A549 (cell line): Measurements from ENCODE around the gene TMEM120B. TPM values are rescaled to one million over a fixed set of nuclear protein-coding genes. Genes with fewer than 3 reads are reported as not detected.

Source experiments
- ATAC-seq, 2 experiments: fragments of 200-7000 bp in 1 of 2; fragments of >200 bp in 1 of 2; cut with Nextera tagmentation in 1 of 2; cut with Tn5 transposase in 1 of 2; 3 replicates each; pipeline versions ENCODE4 v1.8.0 to v1.9.1; 2018 to 2020; ENCODE audit warnings: mild to moderate bottlenecking in 1 of 2, moderate library complexity in 1 of 2
- CTCF ChIA-PET: fragments of 300-600 bp; sonication (Branson Sonifier 250); formaldehyde crosslinking; extraction: SDS; loops from one replicate; lab custom pipeline; 2021; ENCODE audit warnings: antibody characterized with exemption, inconsistent platforms; lab: Yijun Ruan, JAX
- POLR2A ChIA-PET: fragments of 350-600 bp; formaldehyde crosslinking; extraction: SDS; loops from one replicate; lab custom pipeline; 2021; ENCODE audit warnings: antibody characterized with exemption, inconsistent platforms; lab: Yijun Ruan, JAX
- DNase-seq, 2 experiments: peaks; one replicate each; pipeline versions ENCODE4 v3.0.0 to v3.0.0-alpha.2; 2011 to 2016; ENCODE audit warnings: low read depth in 1 of 2, low spot score in 1 of 2
- FAIRE-seq: peaks from 2 replicates; lab custom pipeline; 2011; peaks lifted over from hg19 to GRCh38; lab: Jason Lieb, UNC
- H3K27ac ChIP-seq, 2 experiments: fragments of >200 bp; sonication (Bioruptor Twin); formaldehyde crosslinking; 3 replicates each; pipeline ENCODE4 v1.5.1; 2016 to 2017
- H3K4me1 ChIP-seq: fragments of >200 bp; sonication (Bioruptor Twin); formaldehyde crosslinking; 3 replicates; pipeline ENCODE4 v1.6.1; 2016
- H3K4me2 ChIP-seq: fragments of >200 bp; sonication (Bioruptor Twin); formaldehyde crosslinking; 3 replicates; pipeline ENCODE4 v1.6.1; 2016
- H3K4me3 ChIP-seq: fragments of >200 bp; sonication (Bioruptor Twin); formaldehyde crosslinking; 3 replicates; pipeline ENCODE4 v1.5.1; 2016
- H3K9me3 ChIP-seq: fragments of >200 bp; sonication (Bioruptor Twin); formaldehyde crosslinking; 3 replicates; pipeline ENCODE4 v1.6.1; 2016
- BHLHE40 ChIP-seq: IDR thresholded peaks from 2 replicates; pipeline ENCODE4 v1.6.1; 2012; ENCODE audit warnings: low read depth, low read length, inconsistent platforms
- CBX2 ChIP-seq: fragments of 200-600 bp; sonication (generic); IDR thresholded peaks from 2 replicates; pipeline ENCODE4 v1.6.1; 2016; ENCODE audit warnings: low read depth, mild to moderate bottlenecking, borderline replicate concordance
- CHD2 ChIP-seq: fragments of 150-350 bp; IDR thresholded peaks from 2 replicates; pipeline ENCODE4 v1.6.1; 2014; ENCODE audit warnings: low read length; ENCODE audit not compliant: partially characterized antibody
- CHD4 ChIP-seq: fragments of 200-600 bp; sonication (generic); IDR thresholded peaks from 2 replicates; pipeline ENCODE4 v1.6.1; 2016; ENCODE audit warnings: antibody characterized with exemption, mild to moderate bottlenecking, borderline replicate concordance
- EHF ChIP-seq: fragments of 250-450 bp; sonication (Bioruptor Pico); IDR thresholded peaks from 2 replicates; pipeline ENCODE4 v1.5.0; 2020; ENCODE audit warnings: mild to moderate bottlenecking
- EP300 ChIP-seq, 2 experiments: fragments of >200 bp; sonication (Bioruptor Twin); formaldehyde crosslinking; IDR thresholded peaks; 2 replicates in 1 of 2; 3 replicates in 1 of 2; pipeline ENCODE4 v1.6.1; 2016 to 2017
- FOSB ChIP-seq: fragments of 250-450 bp; sonication (Bioruptor Pico); IDR thresholded peaks from 2 replicates; pipeline ENCODE4 v1.5.0; 2020; ENCODE audit warnings: mild to moderate bottlenecking, moderate library complexity
- FOSL2 ChIP-seq, 2 experiments: fragments of 450-650 bp in 1 of 2; fragments of >200 bp in 1 of 2; sonication (Bioruptor Twin) in 1 of 2; formaldehyde crosslinking; IDR thresholded peaks; 2 replicates each; pipeline versions ENCODE4 v1.5.0 to v1.6.1; 2016 to 2020; ENCODE audit warnings: mild to moderate bottlenecking in 1 of 2, moderate library complexity in 1 of 2
- FOXS1 ChIP-seq: fragments of 250-450 bp; sonication (Bioruptor Pico); IDR thresholded peaks from 2 replicates; pipeline ENCODE4 v1.5.0; 2020; ENCODE audit warnings: mild to moderate bottlenecking, moderate library complexity
- HOXA7 ChIP-seq: fragments of 250-450 bp; sonication (Bioruptor Pico); IDR thresholded peaks from 2 replicates; pipeline ENCODE4 v1.5.0; 2020; ENCODE audit warnings: mild to moderate bottlenecking, moderate library complexity
- HOXB13 ChIP-seq: fragments of 250-450 bp; sonication (Bioruptor Pico); IDR thresholded peaks from 2 replicates; pipeline ENCODE4 v1.5.0; 2020; ENCODE audit warnings: low read depth, mild to moderate bottlenecking, moderate library complexity
- HOXB5 ChIP-seq: fragments of 250-450 bp; sonication (Bioruptor Pico); IDR thresholded peaks from 2 replicates; pipeline ENCODE4 v1.5.0; 2020; ENCODE audit warnings: mild to moderate bottlenecking, moderate library complexity
- JUN ChIP-seq, 2 experiments: fragments of >200 bp; sonication (Bioruptor Twin); formaldehyde crosslinking; IDR thresholded peaks; 2 replicates in 1 of 2; 3 replicates in 1 of 2; pipeline ENCODE4 v1.6.1; 2016 to 2017
- JUNB ChIP-seq: fragments of >200 bp; sonication (Bioruptor Twin); formaldehyde crosslinking; IDR thresholded peaks from 2 replicates; pipeline ENCODE4 v1.6.1; 2016
- KDM1A ChIP-seq: fragments of 200-600 bp; sonication (generic); IDR thresholded peaks from 2 replicates; pipeline ENCODE4 v1.6.1; 2016; ENCODE audit warnings: low read depth, mild to moderate bottlenecking
- MAFK ChIP-seq: fragments of 450-650 bp; IDR thresholded peaks from 2 replicates; pipeline ENCODE4 v1.6.1; 2014; ENCODE audit not compliant: partially characterized antibody
- NPAS2 ChIP-seq: fragments of 250-450 bp; sonication (Bioruptor Pico); IDR thresholded peaks from 2 replicates; pipeline ENCODE4 v1.8.0; 2022; ENCODE audit warnings: mild to moderate bottlenecking, moderate library complexity, borderline replicate concordance
- POLR2A ChIP-seq: IDR thresholded peaks from 2 replicates; pipeline ENCODE4 v1.6.1; 2012; ENCODE audit warnings: mild to moderate bottlenecking, low read length
- RAD21 ChIP-seq, 2 experiments: fragments of >200 bp in 1 of 2; sonication (Bioruptor Twin) in 1 of 2; formaldehyde crosslinking in 1 of 2; IDR thresholded peaks in 1 of 2; conservative IDR thresholded peaks in 1 of 2; 2 replicates in 1 of 2; 3 replicates in 1 of 2; pipeline ENCODE4 v1.6.1; 2012 to 2018; ENCODE audit warnings: inconsistent platforms in 1 of 2
- RARB ChIP-seq: fragments of 250-450 bp; sonication (Bioruptor Pico); IDR thresholded peaks from 2 replicates; pipeline ENCODE4 v1.8.0; 2021; ENCODE audit warnings: mild to moderate bottlenecking, moderate library complexity
- RNF2 ChIP-seq: fragments of 200-600 bp; sonication (generic); IDR thresholded peaks from 2 replicates; pipeline ENCODE4 v1.6.1; 2016; ENCODE audit warnings: low read depth, mild to moderate bottlenecking, antibody characterized with exemption, moderate library complexity, borderline replicate concordance
- ZC3H11A ChIP-seq: fragments of 450-650 bp; IDR thresholded peaks from 2 replicates; pipeline ENCODE4 v1.6.1; 2014; ENCODE audit warnings: antibody characterized with exemption, mild to moderate bottlenecking
- ZFP36 ChIP-seq: fragments of 450-650 bp; IDR thresholded peaks from 2 replicates; pipeline ENCODE4 v1.6.1; 2014; ENCODE audit warnings: borderline replicate concordance; ENCODE audit not compliant: partially characterized antibody
- ZNF302 ChIP-seq: fragments of 250-450 bp; sonication (Bioruptor Pico); IDR thresholded peaks from 2 replicates; pipeline ENCODE4 v1.9.0; 2021; ENCODE audit warnings: inconsistent platforms, mild to moderate bottlenecking, moderate library complexity
- ZSCAN20 ChIP-seq: fragments of 250-450 bp; sonication (Bioruptor Pico); IDR thresholded peaks from 2 replicates; pipeline ENCODE4 v1.8.0; 2022; ENCODE audit warnings: mild to moderate bottlenecking, moderate library complexity
- WGBS: methylation state at CpG from one replicate; pipeline ENCODE4 v1.1.6; 2017; ENCODE audit errors: missing lambda C conversion rate; 5-methylcytosine and 5-hydroxymethylcytosine counted together
- polyA plus RNA-seq, 4 experiments: library from polyadenylated mRNA; depleted of rRNA in 3 of 4; stranded (reverse); fragments of >200 nt; fragmentation: RNase III in 1 of 4; extraction: RNeasy Plus Mini Kit Qiagen cat#74134 plus additional on column Dnase treatment in 1 of 4; gene quantifications; 2 replicates in 3 of 4; 3 replicates in 1 of 4; pipeline ENCODE4 v1.2.3, GENCODE V29; 2011 to 2017
- TF ChIP-seq, protein P1 (sequence below): IDR thresholded peaks from 2 replicates; pipeline ENCODE4 v1.6.1; 2012; ENCODE audit warnings: low read depth, borderline replicate concordance
- TF ChIP-seq, protein P2 (sequence below): fragments of 450-650 bp; IDR thresholded peaks from 2 replicates; pipeline ENCODE4 v1.6.1; 2014; ENCODE audit warnings: antibody characterized with exemption
- TF ChIP-seq, protein P3 (sequence below): fragments of 150-350 bp; IDR thresholded peaks from 2 replicates; pipeline ENCODE4 v1.6.1; 2014; ENCODE audit warnings: low read depth, mild to moderate bottlenecking, low read length
- TF ChIP-seq, protein P4 (sequence below): fragments of >200 bp; sonication (Bioruptor Twin); formaldehyde crosslinking; IDR thresholded peaks from 3 replicates; pipeline ENCODE4 v1.6.1; 2016
- TF ChIP-seq, protein P5 (sequence below): IDR thresholded peaks from 2 replicates; pipeline ENCODE4 v1.6.1; 2012
- TF ChIP-seq, protein P6 (sequence below): fragments of >200 bp; sonication (Bioruptor Twin); formaldehyde crosslinking; IDR thresholded peaks from 3 replicates; pipeline ENCODE4 v1.5.1; 2016

TMEM120B gene
- polyA plus RNA-seq, 2 of the 4 experiments (the other 2 are of a cell fraction): 10.6 to 13.2 TPM

DNA sequence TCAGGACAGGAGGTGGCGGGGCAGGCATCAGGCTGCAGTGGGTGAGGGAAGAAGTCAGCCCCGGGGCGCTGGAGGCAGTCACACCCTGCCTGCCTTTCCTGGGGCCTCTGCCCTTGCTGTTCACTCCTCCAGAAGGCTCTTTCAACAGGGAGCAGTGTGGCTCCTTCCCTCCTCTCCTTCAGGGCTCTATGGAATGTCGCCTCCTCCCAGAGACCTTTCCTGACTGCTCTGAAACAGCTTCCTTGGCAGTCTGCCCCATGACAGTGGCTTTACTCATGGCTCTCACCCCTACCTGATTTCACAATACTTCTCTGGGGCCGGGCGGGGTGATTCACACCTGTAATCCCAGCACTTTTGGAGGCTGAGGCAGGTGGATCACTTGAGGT is 73.9 kb downstream of the TMEM120B start (continued):
- TF ChIP-seq RNF2 (no peak), ZNF302 (peak; percentile 46; the same call in 1 of the 2 replicates), HOXA7 (no peak), HOXB5 (peak; percentile 68; the same call in 1 of the 2 replicates), CHD4 (no peak), CHD2 (no peak), FOSB (CRISPR knock-in tag) (no peak; the same call in none of the 2 replicates), POLR2A (no peak), FOXS1 (CRISPR knock-in tag) (peak; percentile 63; the same call in 1 of the 2 replicates), CBX2 (no peak), KDM1A (no peak), FOSL2 (IDR thresholded peaks at IDR 0.05) (peak; percentile 89), FOSL2 (CRISPR knock-in tag; IDR thresholded peaks at IDR 0.05) (peak; percentile 98), ZFP36 (no peak), JUNB (peak; percentile 89), EP300 (IDR thresholded peaks at IDR 0.05) (peak in 1 of 2 experiments; percentile 49; a peak in 2 of 5 replicates), RAD21 (conservative IDR thresholded peaks at IDR 0.05 in 1 of 2, IDR thresholded peaks at IDR 0.05 in 1 of 2) (peak; percentile 21 to 22; a peak in 1 of 5 replicates), MAFK (no peak), ZC3H11A (no peak), RARB (CRISPR knock-in tag) (no peak)
- TF ChIP-seq, protein P1, sequence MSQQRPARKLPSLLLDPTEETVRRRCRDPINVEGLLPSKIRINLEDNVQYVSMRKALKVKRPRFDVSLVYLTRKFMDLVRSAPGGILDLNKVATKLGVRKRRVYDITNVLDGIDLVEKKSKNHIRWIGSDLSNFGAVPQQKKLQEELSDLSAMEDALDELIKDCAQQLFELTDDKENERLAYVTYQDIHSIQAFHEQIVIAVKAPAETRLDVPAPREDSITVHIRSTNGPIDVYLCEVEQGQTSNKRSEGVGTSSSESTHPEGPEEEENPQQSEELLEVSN: peak; percentile 76
- TF ChIP-seq, protein P2, sequence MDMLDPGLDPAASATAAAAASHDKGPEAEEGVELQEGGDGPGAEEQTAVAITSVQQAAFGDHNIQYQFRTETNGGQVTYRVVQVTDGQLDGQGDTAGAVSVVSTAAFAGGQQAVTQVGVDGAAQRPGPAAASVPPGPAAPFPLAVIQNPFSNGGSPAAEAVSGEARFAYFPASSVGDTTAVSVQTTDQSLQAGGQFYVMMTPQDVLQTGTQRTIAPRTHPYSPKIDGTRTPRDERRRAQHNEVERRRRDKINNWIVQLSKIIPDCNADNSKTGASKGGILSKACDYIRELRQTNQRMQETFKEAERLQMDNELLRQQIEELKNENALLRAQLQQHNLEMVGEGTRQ: no peak
- TF ChIP-seq, protein P3, sequence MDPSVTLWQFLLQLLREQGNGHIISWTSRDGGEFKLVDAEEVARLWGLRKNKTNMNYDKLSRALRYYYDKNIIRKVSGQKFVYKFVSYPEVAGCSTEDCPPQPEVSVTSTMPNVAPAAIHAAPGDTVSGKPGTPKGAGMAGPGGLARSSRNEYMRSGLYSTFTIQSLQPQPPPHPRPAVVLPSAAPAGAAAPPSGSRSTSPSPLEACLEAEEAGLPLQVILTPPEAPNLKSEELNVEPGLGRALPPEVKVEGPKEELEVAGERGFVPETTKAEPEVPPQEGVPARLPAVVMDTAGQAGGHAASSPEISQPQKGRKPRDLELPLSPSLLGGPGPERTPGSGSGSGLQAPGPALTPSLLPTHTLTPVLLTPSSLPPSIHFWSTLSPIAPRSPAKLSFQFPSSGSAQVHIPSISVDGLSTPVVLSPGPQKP: no peak
- TF ChIP-seq, protein P4, sequence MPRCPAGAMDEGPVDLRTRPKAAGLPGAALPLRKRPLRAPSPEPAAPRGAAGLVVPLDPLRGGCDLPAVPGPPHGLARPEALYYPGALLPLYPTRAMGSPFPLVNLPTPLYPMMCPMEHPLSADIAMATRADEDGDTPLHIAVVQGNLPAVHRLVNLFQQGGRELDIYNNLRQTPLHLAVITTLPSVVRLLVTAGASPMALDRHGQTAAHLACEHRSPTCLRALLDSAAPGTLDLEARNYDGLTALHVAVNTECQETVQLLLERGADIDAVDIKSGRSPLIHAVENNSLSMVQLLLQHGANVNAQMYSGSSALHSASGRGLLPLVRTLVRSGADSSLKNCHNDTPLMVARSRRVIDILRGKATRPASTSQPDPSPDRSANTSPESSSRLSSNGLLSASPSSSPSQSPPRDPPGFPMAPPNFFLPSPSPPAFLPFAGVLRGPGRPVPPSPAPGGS: no peak; the same call in 2 of the 3 replicates

DNA sequence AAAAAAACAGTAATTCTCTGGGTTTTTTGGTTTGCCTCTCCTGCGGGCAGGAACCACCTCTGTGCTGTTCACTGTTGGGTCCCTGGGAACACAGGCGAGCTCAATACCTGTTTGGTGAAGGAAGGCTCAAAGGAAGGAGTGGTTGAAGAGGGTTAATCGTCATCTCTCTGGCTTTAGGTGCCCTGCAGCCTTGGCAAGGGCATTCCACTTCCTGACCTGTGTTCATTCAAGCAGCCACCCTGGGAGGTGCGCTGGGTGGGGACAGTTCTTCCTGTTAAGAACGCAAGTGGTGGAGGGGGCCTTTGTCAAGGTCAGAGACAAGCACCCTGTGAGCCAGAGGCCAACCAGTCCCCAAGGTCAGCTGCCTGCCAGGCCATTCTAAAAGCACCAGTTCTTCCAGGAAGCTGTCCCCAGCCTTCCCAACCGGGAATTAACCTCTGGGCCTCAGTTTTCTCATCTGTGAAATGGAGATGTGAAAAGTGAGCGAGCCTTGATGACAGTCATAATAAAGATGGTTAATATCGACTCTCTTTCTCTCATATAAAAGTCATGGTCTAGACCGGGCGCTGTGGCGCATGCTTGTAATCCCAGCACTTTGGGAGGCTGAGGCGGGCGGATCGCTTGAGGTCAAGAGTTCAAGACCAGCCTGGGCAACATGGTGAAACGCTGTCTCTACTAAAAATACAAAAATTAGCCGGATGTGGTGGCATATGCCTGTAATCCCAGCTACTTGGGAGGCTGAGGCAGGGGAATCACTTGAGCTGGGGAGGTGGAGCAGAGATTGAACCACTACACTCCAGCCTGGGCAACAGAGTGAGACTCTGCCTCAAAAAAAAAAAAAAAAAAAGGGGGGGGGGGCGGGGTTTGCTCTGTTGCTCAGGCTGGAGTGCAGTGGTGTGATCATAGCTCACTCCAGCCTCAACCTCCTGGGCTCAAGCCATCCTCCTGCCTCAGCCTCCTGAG is 74.8 kb downstream of the TMEM120B start:
- no peak for FAIRE-seq
- WGBS: 75% methylated on average over 16 of the region's 17 CpGs
- peaks cover 95% of the 10 kb centered on the region for H3K4me1 ChIP-seq
- H3K4me2 ChIP-seq: peak overlapping the region; percentile 42; the same call in 2 of the 3 replicates
- POLR2A ChIA-PET: interaction anchor here (0.6 to 1.2 kb wide), 2 partner anchors 101 to 177 kb away, joined by 4 read pairs; partner anchors contain the start of gene PSMD9
- peak in 1 of 2 experiments; percentile 75 for DNase-seq
- H3K4me3 ChIP-seq: no peak overlapping the region
- H3K27ac ChIP-seq: peak overlapping the region; percentile 72 to 100
- H3K9me3 ChIP-seq: no peaks in the 10 kb centered on the region
- ATAC-seq: 0 out of 6 replicates have a peak, but pooled peaks of 1 of the 2 experiments have one; percentile 1
- CTCF ChIA-PET: interaction anchor here (0.6 to 72.2 kb wide), 7 partner anchors 2 to 235 kb away, joined by 3 to 2657 read pairs (median 10); partner anchors contain the start of genes PSMD9, RHOF and SETD1B
- no peak for TF ChIP-seq NPAS2 (CRISPR knock-in tag)
- no peak for TF ChIP-seq FOSL2 (IDR thresholded peaks at IDR 0.05)
- TF ChIP-seq FOSL2 (CRISPR knock-in tag; IDR thresholded peaks at IDR 0.05): 0 out of 2 replicates have a peak, but pooled peaks have one; percentile 3
- TF ChIP-seq KDM1A: peak; percentile 96
- TF ChIP-seq JUN (IDR thresholded peaks at IDR 0.05): no peak; a peak in 1 of 5 replicates
- no peak for TF ChIP-seq ZC3H11A
- TF ChIP-seq FOSB (CRISPR knock-in tag): no peak
- TF ChIP-seq, protein P5, sequence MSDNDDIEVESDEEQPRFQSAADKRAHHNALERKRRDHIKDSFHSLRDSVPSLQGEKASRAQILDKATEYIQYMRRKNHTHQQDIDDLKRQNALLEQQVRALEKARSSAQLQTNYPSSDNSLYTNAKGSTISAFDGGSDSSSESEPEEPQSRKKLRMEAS: no peak
- TF ChIP-seq, protein P6, sequence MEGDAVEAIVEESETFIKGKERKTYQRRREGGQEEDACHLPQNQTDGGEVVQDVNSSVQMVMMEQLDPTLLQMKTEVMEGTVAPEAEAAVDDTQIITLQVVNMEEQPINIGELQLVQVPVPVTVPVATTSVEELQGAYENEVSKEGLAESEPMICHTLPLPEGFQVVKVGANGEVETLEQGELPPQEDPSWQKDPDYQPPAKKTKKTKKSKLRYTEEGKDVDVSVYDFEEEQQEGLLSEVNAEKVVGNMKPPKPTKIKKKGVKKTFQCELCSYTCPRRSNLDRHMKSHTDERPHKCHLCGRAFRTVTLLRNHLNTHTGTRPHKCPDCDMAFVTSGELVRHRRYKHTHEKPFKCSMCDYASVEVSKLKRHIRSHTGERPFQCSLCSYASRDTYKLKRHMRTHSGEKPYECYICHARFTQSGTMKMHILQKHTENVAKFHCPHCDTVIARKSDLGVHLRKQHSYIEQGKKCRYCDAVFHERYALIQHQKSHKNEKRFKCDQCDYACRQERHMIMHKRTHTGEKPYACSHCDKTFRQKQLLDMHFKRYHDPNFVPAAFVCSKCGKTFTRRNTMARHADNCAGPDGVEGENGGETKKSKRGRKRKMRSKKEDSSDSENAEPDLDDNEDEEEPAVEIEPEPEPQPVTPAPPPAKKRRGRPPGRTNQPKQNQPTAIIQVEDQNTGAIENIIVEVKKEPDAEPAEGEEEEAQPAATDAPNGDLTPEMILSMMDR: no peak
- no peak for TF ChIP-seq EHF (CRISPR knock-in tag)
- TF ChIP-seq ZSCAN20 (CRISPR knock-in tag): no peak
- TF ChIP-seq POLR2A: no peak
- TF ChIP-seq EP300 (IDR thresholded peaks at IDR 0.05): no peak
- TF ChIP-seq BHLHE40: no peak
- 0 out of 2 replicates have a peak, but pooled peaks have one; percentile 17 for TF ChIP-seq HOXB13 (CRISPR knock-in tag)
